K562 (cell line): Measurements from ENCODE around the gene SLCO3A1. TPM values are rescaled to one million over a fixed set of nuclear protein-coding genes. Genes with fewer than 3 reads are reported as not detected.

Experiments used
- ATAC-seq: fragments of 200-7000 bp; cut with Tn5 transposase; 3 replicates; pipeline ENCODE4 v1.9.1; 2020; ENCODE audit warnings: moderate library complexity
- BruUV-seq: library from RNA; stranded (reverse); fragments of 400-500 nt; replicated peaks from 2 replicates; lab custom pipeline; 2021; lab: Mats Ljungman, UMichigan
- CTCF ChIA-PET: fragments of 300-600 bp; formaldehyde crosslinking; extraction: SDS; loops from one replicate; lab custom pipeline; 2021; ENCODE audit warnings: low intra/inter-chr PET ratio; lab: Yijun Ruan, JAX
- POLR2A ChIA-PET: fragments of 300-600, 350-650 bp; sonication (Branson Sonifier 250); formaldehyde crosslinking; extraction: SDS; loops from one replicate; lab custom pipeline; 2021; ENCODE audit warnings: antibody characterized with exemption, inconsistent platforms; lab: Yijun Ruan, JAX
- DNase-seq, 4 experiments: peaks; one replicate each; pipeline versions ENCODE4 v3.0.0 to v3.0.0-alpha.2; 2011 to 2018; ENCODE audit warnings: low spot score in 3 of 4, mixed read lengths in 3 of 4; ENCODE audit errors: extremely low read depth in 1 of 4
- FAIRE-seq: peaks from 2 replicates; lab custom pipeline; 2011; peaks lifted over from hg19 to GRCh38; lab: Jason Lieb, UNC
- H2AFZ ChIP-seq: 2 replicates; pipeline ENCODE4 v1.6.0; 2011; ENCODE audit warnings: low read depth, low read length, control low read depth, inconsistent platforms
- H3K27ac ChIP-seq: fragments of 200-600 bp; 3 replicates; pipeline ENCODE4 v1.8.0; 2011; ENCODE audit warnings: low read depth, mild to moderate bottlenecking, control low read depth, inconsistent platforms, low read length, moderate library complexity, mixed read lengths; ENCODE audit errors: extremely low read depth
- H3K27me3 ChIP-seq, 2 experiments: fragments of 300-600 bp in 1 of 2; 2 replicates in 1 of 2; 3 replicates in 1 of 2; pipeline versions ENCODE4 v1.6.0 to v1.8.0; 2011; ENCODE audit warnings: inconsistent platforms in 2 of 2, low read length in 2 of 2, mild to moderate bottlenecking in 1 of 2, mixed read lengths in 1 of 2, moderate library complexity in 1 of 2; ENCODE audit not compliant: control insufficient read depth in 2 of 2, insufficient read depth in 2 of 2
- H3K36me3 ChIP-seq: fragments of 300-600 bp; 3 replicates; pipeline ENCODE4 v1.8.0; 2011; ENCODE audit warnings: mild to moderate bottlenecking, low read length, inconsistent platforms; ENCODE audit not compliant: control insufficient read depth, insufficient read depth
- H3K4me1 ChIP-seq, 2 experiments: fragments of 200-600 bp in 1 of 2; replicated peaks in 1 of 2; 2 replicates in 1 of 2; 3 replicates in 1 of 2; pipeline versions ENCODE4 v1.5.1 to v1.8.0; 2011; ENCODE audit warnings: inconsistent platforms in 2 of 2, low read length in 2 of 2, mild to moderate bottlenecking in 1 of 2, mixed read lengths in 1 of 2, moderate library complexity in 1 of 2; ENCODE audit not compliant: control insufficient read depth in 2 of 2, insufficient read depth in 2 of 2
- H3K4me2 ChIP-seq: 2 replicates; pipeline ENCODE4 v1.6.1; 2011; ENCODE audit warnings: low read length, control low read depth, inconsistent platforms, mixed read lengths; ENCODE audit not compliant: insufficient read depth
- H3K4me3 ChIP-seq: fragments of 200-600 bp; sonication (generic), shearing (Covaris generic); 2 replicates; pipeline ENCODE4 v1.5.1; 2016; ENCODE audit warnings: control low read depth, inconsistent platforms
- H3K79me2 ChIP-seq: fragments of 200-600 bp; 3 replicates; pipeline ENCODE4 v1.8.0; 2011; ENCODE audit warnings: low read length, inconsistent platforms; ENCODE audit not compliant: control insufficient read depth, insufficient read depth
- H3K9ac ChIP-seq, 2 experiments: 2 replicates each; pipeline versions ENCODE4 v1.6.0 to v1.6.1; 2011; ENCODE audit warnings: low read depth in 2 of 2, low read length in 2 of 2, control low read depth in 1 of 2, inconsistent platforms in 1 of 2, mild to moderate bottlenecking in 1 of 2, mixed read lengths in 1 of 2; ENCODE audit not compliant: insufficient read depth in 1 of 2
- H3K9me1 ChIP-seq: one replicate; pipeline ENCODE4 v1.6.0; 2011; ENCODE audit warnings: inconsistent platforms, mild to moderate bottlenecking, low read length, moderate library complexity; ENCODE audit not compliant: control insufficient read depth, insufficient read depth
- H3K9me3 ChIP-seq: replicated peaks from 2 replicates; pipeline ENCODE4 v1.5.1; 2011; ENCODE audit warnings: low read depth, low read length, inconsistent platforms; ENCODE audit not compliant: control insufficient read depth, insufficient read depth
- H4K20me1 ChIP-seq: replicated peaks from 2 replicates; pipeline ENCODE4 v1.6.1; 2011; ENCODE audit warnings: low read length, inconsistent platforms, mixed read lengths; ENCODE audit not compliant: control insufficient read depth, insufficient read depth
- BCOR ChIP-seq: fragments of 450-650 bp; IDR thresholded peaks from 2 replicates; pipeline ENCODE4 v1.6.1; 2016
- CAMTA2 ChIP-seq: fragments of 250-450 bp; sonication (Bioruptor Pico); conservative IDR thresholded peaks from 2 replicates; pipeline ENCODE4 v1.5.1; 2022
- DDX20 ChIP-seq: fragments of 450-650 bp; IDR thresholded peaks from 2 replicates; pipeline ENCODE4 v1.6.1; 2016; ENCODE audit warnings: missing genetic modification characterization, low read depth, mild to moderate bottlenecking, missing compliant biosample characterization, moderate library complexity
- FOXJ2 ChIP-seq: fragments of 200-800 bp; sonication (Bioruptor generic); IDR thresholded peaks from 2 replicates; pipeline ENCODE4 v1.6.1; 2016; ENCODE audit warnings: missing genetic modification characterization, missing compliant biosample characterization
- KDM5B ChIP-seq: fragments of 200-600 bp; sonication (generic); IDR thresholded peaks from 2 replicates; pipeline ENCODE4 v1.6.1; 2012; ENCODE audit warnings: low read depth, mild to moderate bottlenecking, moderate library complexity, low read length, control low read depth, inconsistent platforms; ENCODE audit not compliant: insufficient replicate concordance
- NFYB ChIP-seq: IDR thresholded peaks from 2 replicates; pipeline ENCODE4 v1.6.1; 2011; ENCODE audit warnings: mild to moderate bottlenecking, moderate library complexity; ENCODE audit not compliant: insufficient read length; ENCODE audit errors: extremely low read depth
- TRIM24 ChIP-seq, 2 experiments: fragments of 450-650 bp; IDR thresholded peaks; 2 replicates each; pipeline ENCODE4 v1.6.1; 2016
- TSC22D4 ChIP-seq: fragments of 450-650 bp; IDR thresholded peaks from 2 replicates; pipeline ENCODE4 v1.6.1; 2016; ENCODE audit warnings: missing genetic modification characterization, missing biosample characterization, control low read depth
- ZC3H8 ChIP-seq: fragments of 450-650 bp; IDR thresholded peaks from 2 replicates; pipeline ENCODE4 v1.6.1; 2017
- ZNF239 ChIP-seq: fragments of 250-450 bp; sonication (Bioruptor Pico); IDR thresholded peaks from 2 replicates; pipeline ENCODE4 v1.4.0; 2020; ENCODE audit warnings: mild to moderate bottlenecking
- ZNF589 ChIP-seq: fragments of 200-800 bp; sonication (Bioruptor generic); IDR thresholded peaks from 2 replicates; pipeline ENCODE4 v1.6.1; 2016; ENCODE audit warnings: low read depth, missing genetic modification characterization, missing compliant biosample characterization
- WGBS: fragments of 100-300 bp; shearing (Covaris generic); methylation state at CpG from one replicate; pipeline ENCODE4 v1.1.6; 2016; ENCODE audit warnings: low coverage, mixed read lengths; ENCODE audit not compliant: insufficient coverage; ENCODE audit errors: missing lambda C conversion rate; 5-methylcytosine and 5-hydroxymethylcytosine counted together
- in situ Hi-C: fragments of 300-500 bp; cut with MboI; formaldehyde crosslinking; loops from 4 replicates; pipeline ENCODE4 v1.15.0; 2018; ENCODE audit warnings: inconsistent platforms, mixed read lengths
- intact Hi-C: fragments of 100-400 bp; cut with micrococcal nuclease; formaldehyde crosslinking; loops from 2 replicates; pipeline ENCODE4 v1.14.2; 2022
- polyA plus RNA-seq, 8 experiments: library from polyadenylated mRNA; depleted of rRNA in 4 of 8; stranded (reverse) in 5 of 8; unstranded in 3 of 8; fragments of >200 nt; fragmentation: Nextera tagmentation in 2 of 8; fragmentation: Illumina TruSeq in 1 of 8; extraction: Ambion mirVana in 2 of 8; extraction: Trizol in 1 of 8; gene quantifications; 2 replicates each; pipeline versions ENCODE4 v1.2.1 to v1.2.3, GENCODE V29; 2011 to 2014; ENCODE audit warnings: inconsistent platforms in 1 of 8, missing spikeins in 1 of 8
- total RNA-seq, 7 experiments: library from RNA; depleted of rRNA in 6 of 7; stranded (reverse); fragments of >200 nt in 6 of 7; fragmentation: Illumina TruSeq in 2 of 7; extraction: Trizol in 2 of 7; gene quantifications; 2 replicates each; pipeline versions ENCODE4 v1.2.1 to v1.2.3, GENCODE V29; 2011 to 2021; ENCODE audit warnings: low replicate concordance in 1 of 7
- TF ChIP-seq, protein P1 (sequence below): sonication (generic); formaldehyde crosslinking; IDR thresholded peaks from 2 replicates; pipeline ENCODE4 v1.8.0; 2022; ENCODE audit warnings: mild to moderate bottlenecking, low read depth, missing genetic modification reagents
- TF ChIP-seq, protein P2 (sequence below): fragments of 450-650 bp; formaldehyde crosslinking; IDR thresholded peaks from 2 replicates; pipeline ENCODE4 v1.4.0; 2020; ENCODE audit warnings: mild to moderate bottlenecking, moderate library complexity

Gene SLCO3A1
- total and polyA plus RNA-seq, 9 of the 15 experiments (the other 6 are each of a cell fraction or from before 2014, with no cell fraction given): 0.01 to 0.84 (median 0.06) TPM; not detected in 3

DNA sequence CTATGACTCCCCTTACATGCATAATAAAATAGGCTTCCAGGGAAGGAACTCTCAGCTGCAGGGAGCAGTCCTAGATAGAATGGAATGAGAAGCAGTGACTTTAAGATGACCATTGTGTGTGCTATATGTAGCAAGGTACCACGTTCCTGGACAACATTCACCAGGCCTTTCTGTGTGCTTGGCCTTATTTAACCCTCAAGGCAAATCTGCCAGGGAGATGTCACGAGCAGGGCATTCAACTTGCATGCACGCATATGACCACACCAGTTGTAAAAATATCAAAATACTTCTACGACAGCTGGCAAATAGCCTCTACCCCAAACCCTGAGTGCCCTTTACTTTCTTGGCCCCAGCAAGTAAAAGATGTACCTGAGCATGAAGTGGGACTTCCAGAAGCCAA lies 342.8 kb downstream of the SLCO3A1 start:
- H3K27me3 ChIP-seq: no peaks in the 10 kb centered on the region
- no peak overlapping the region for H3K9ac ChIP-seq
- H3K9me3 ChIP-seq: no peaks in the 10 kb centered on the region
- H2AFZ ChIP-seq: no peak overlapping the region
- ChIA-PET POLR2A (no interaction called here), CTCF (no interaction called here)
- H3K79me2 ChIP-seq: no peaks in the 10 kb centered on the region
- in situ Hi-C loops (no loop called here), intact Hi-C loops (no loop called here)
- WGBS: 0% methylated on average over 4 of the region's 4 CpGs
- no peak overlapping the region for H3K27ac ChIP-seq
- no peak overlapping the region for H3K4me3 ChIP-seq
- BruUV-seq: no TSS peak
- no peak for FAIRE-seq
- no peak for ATAC-seq
- H3K36me3 ChIP-seq: no peaks in the 10 kb centered on the region
- no peaks in the 10 kb centered on the region for H4K20me1 ChIP-seq
- TF ChIP-seq ZNF589 (CRISPR knock-in tag): no peak
- no peak for TF ChIP-seq CAMTA2 (CRISPR knock-in tag)
- no peak for TF ChIP-seq TSC22D4 (tag)
- TF ChIP-seq ZNF239 (CRISPR knock-in tag): no peak
- TF ChIP-seq NFYB: no peak
- TF ChIP-seq, all 486 proteins: peak for 0
- no peaks in the 10 kb centered on the region for H3K4me1 ChIP-seq
- no peaks in the 10 kb centered on the region for H3K9me1 ChIP-seq
- no peak overlapping the region for H3K4me2 ChIP-seq
- DNase-seq: no peak

DNA sequence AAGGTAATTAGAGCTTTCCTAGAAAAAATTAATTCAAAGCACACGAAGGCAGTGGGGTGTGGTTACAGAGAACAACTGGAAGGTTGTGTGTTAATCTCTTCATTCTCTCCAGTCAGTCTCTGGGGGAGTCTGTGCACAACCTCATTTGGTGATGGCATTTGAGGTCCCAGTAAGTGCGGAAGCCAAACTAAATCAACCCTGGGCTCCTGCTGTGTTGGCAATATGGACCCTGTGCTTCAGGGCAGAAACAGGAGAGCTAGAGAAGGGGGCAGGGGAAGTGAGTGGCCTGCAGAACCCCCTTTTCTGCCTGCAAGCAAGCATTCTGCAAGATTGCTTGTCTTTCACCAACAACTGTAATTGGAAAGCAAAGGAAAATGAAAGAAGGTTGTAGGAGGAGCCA lies 344.2 kb downstream of the SLCO3A1 start:
- intact Hi-C loops: no loop called here
- no TSS peak for BruUV-seq
- ChIA-PET POLR2A (interaction anchor here (0.6 kb wide), 1 partner anchor 107 kb away, joined by 3 read pairs; no protein-coding TSS in a partner anchor), CTCF (no interaction called here)
- H3K27ac ChIP-seq: no peak overlapping the region
- in situ Hi-C loops: no loop called here
- H3K4me2 ChIP-seq: no peak overlapping the region
- H3K4me3 ChIP-seq: no peak overlapping the region
- H3K4me1 ChIP-seq: no peaks in the 10 kb centered on the region
- no peak for FAIRE-seq
- 0% methylated on average over 2 of the region's 2 CpGs for WGBS
- no peak for DNase-seq
- no peaks in the 10 kb centered on the region for H3K27me3 ChIP-seq
- no peaks in the 10 kb centered on the region for H3K36me3 ChIP-seq
- H4K20me1 ChIP-seq: no peaks in the 10 kb centered on the region
- H3K9me3 ChIP-seq: no peaks in the 10 kb centered on the region
- no peaks in the 10 kb centered on the region for H3K9me1 ChIP-seq
- ATAC-seq: no peak
- no peaks in the 10 kb centered on the region for H3K79me2 ChIP-seq
- H3K9ac ChIP-seq: no peak overlapping the region
- no peak overlapping the region for H2AFZ ChIP-seq
- TF ChIP-seq TRIM24 (IDR thresholded peaks at IDR 0.05) (no peak), FOXJ2 (tag) (no peak), KDM5B (no peak), BCOR (no peak), DDX20 (tag) (no peak), ZC3H8 (no peak)
- TF ChIP-seq, protein P1, sequence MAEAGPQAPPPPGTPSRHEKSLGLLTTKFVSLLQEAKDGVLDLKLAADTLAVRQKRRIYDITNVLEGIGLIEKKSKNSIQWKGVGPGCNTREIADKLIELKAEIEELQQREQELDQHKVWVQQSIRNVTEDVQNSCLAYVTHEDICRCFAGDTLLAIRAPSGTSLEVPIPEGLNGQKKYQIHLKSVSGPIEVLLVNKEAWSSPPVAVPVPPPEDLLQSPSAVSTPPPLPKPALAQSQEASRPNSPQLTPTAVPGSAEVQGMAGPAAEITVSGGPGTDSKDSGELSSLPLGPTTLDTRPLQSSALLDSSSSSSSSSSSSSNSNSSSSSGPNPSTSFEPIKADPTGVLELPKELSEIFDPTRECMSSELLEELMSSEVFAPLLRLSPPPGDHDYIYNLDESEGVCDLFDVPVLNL (CRISPR knock-in tag): no peak
- TF ChIP-seq, protein P2, sequence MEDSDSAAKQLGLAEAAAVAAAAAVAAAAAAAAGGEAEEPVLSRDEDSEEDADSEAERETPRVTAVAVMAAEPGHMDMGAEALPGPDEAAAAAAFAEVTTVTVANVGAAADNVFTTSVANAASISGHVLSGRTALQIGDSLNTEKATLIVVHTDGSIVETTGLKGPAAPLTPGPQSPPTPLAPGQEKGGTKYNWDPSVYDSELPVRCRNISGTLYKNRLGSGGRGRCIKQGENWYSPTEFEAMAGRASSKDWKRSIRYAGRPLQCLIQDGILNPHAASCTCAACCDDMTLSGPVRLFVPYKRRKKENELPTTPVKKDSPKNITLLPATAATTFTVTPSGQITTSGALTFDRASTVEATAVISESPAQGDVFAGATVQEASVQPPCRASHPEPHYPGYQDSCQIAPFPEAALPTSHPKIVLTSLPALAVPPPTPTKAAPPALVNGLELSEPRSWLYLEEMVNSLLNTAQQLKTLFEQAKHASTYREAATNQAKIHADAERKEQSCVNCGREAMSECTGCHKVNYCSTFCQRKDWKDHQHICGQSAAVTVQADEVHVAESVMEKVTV (CRISPR knock-in tag): no peak
